Panc1 (cell line): ENCODE data around the gene NUP210. TPM values are rescaled to one million over a fixed set of nuclear protein-coding genes. Genes with fewer than 3 reads are reported as not detected.

ENCODE experiments used
- ATAC-seq: fragments of 200-7000 bp; cut with Tn5 transposase; 2 replicates; pipeline ENCODE4 v1.9.1; 2020; ENCODE audit warnings: mild to moderate bottlenecking, moderate library complexity
- BruUV-seq: library from RNA; stranded (reverse); fragments of 400-500 nt; replicated peaks from 2 replicates; lab custom pipeline; 2021; lab: Mats Ljungman, UMichigan
- CTCF ChIA-PET: fragments of 300-600 bp; sonication (Branson Sonifier 250); formaldehyde crosslinking; loops from one replicate; lab custom pipeline; 2022; ENCODE audit warnings: antibody characterized with exemption; lab: Charles Lee
- POLR2A ChIA-PET: fragments of 300-600 bp; sonication (Branson Sonifier 250); formaldehyde crosslinking; loops from one replicate; lab custom pipeline; 2022; ENCODE audit warnings: antibody characterized with exemption; lab: Charles Lee
- DNase-seq: peaks from one replicate; pipeline ENCODE4 v3.0.0-alpha.2; 2010; ENCODE audit warnings: low read depth, low spot score
- H3K27ac ChIP-seq: 2 replicates; pipeline ENCODE4 v1.5.1; 2011; ENCODE audit warnings: mild to moderate bottlenecking, low read length, inconsistent platforms
- H3K27me3 ChIP-seq: fragments of 200-500 bp; sonication (Bioruptor generic); 2 replicates; pipeline ENCODE4 v1.6.0; 2014; ENCODE audit warnings: low read length, inconsistent platforms; ENCODE audit not compliant: control insufficient read depth, insufficient read depth
- H3K36me3 ChIP-seq: fragments of 200-500 bp; sonication (Bioruptor generic); 2 replicates; pipeline ENCODE4 v1.5.1; 2014; ENCODE audit warnings: inconsistent platforms, mild to moderate bottlenecking, low read length, moderate library complexity; ENCODE audit not compliant: control insufficient read depth, insufficient read depth
- H3K4me1 ChIP-seq: 2 replicates; pipeline ENCODE4 v1.5.1; 2011; ENCODE audit warnings: inconsistent platforms, mild to moderate bottlenecking, low read length, moderate library complexity; ENCODE audit not compliant: control insufficient read depth, insufficient read depth
- H3K4me3 ChIP-seq, 2 experiments: 2 replicates each; pipeline ENCODE4 v1.5.1; 2011 to 2012; ENCODE audit warnings: low read depth in 2 of 2, low read length in 2 of 2, mild to moderate bottlenecking in 2 of 2, inconsistent platforms in 1 of 2, moderate library complexity in 1 of 2
- H3K9me3 ChIP-seq: fragments of 200-500 bp; sonication (Bioruptor generic); 2 replicates; pipeline ENCODE4 v1.5.1; 2014; ENCODE audit warnings: low read depth, mild to moderate bottlenecking, inconsistent platforms, low read length, moderate library complexity; ENCODE audit not compliant: control insufficient read depth, insufficient read depth
- CTCF ChIP-seq: fragments of 450-650 bp; IDR thresholded peaks from 2 replicates; pipeline ENCODE4 v1.5.1; 2017; ENCODE audit warnings: mild to moderate bottlenecking
- POLR2AphosphoS5 ChIP-seq: IDR thresholded peaks from 2 replicates; pipeline ENCODE4 v1.6.1; 2012; ENCODE audit warnings: mild to moderate bottlenecking, low read depth, low read length, moderate library complexity
- REST ChIP-seq, 2 experiments: IDR thresholded peaks; 2 replicates each; pipeline ENCODE4 v1.6.1; 2011 to 2012; ENCODE audit warnings: low read depth in 2 of 2, control low read depth in 1 of 2, low read length in 1 of 2, mild to moderate bottlenecking in 1 of 2, moderate library complexity in 1 of 2; ENCODE audit not compliant: insufficient read depth in 1 of 2
- SIN3A ChIP-seq: IDR thresholded peaks from 2 replicates; pipeline ENCODE4 v1.6.1; 2012; ENCODE audit warnings: low read depth, mild to moderate bottlenecking, low read length, moderate library complexity, borderline replicate concordance; ENCODE audit not compliant: insufficient read depth
- TCF7L2 ChIP-seq: IDR thresholded peaks from 2 replicates; pipeline ENCODE4 v1.6.1; 2011; ENCODE audit warnings: mild to moderate bottlenecking, low read depth, low read length, inconsistent platforms
- in situ Hi-C: cut with HindIII; loops from 2 replicates; pipeline ENCODE4 v1.10.0; 2016; ENCODE audit warnings: low sequenced_read_pairs, low pct_unique_long_range_greater_than_20kb
- intact Hi-C: fragments of 100-400 bp; cut with micrococcal nuclease; formaldehyde crosslinking; loops from one replicate; pipeline ENCODE4 v1.10.0; 2022; ENCODE audit not compliant: unreplicated experiment
- total RNA-seq: library from RNA; stranded (reverse); gene quantifications from one replicate; pipeline ENCODE4 v1.2.1, GENCODE V29; 2021; ENCODE audit not compliant: unreplicated experiment

Gene NUP210
- total RNA-seq, 1 experiment from 2014 or later: 36.8 TPM

- Histone ChIP-seq H3K9me3 (no peaks in the 10 kb centered on the region), H3K36me3 (no peaks in the 10 kb centered on the region), H3K4me3 (no peak overlapping the region), H3K27me3 (no peaks in the 10 kb centered on the region), H3K27ac (no peak overlapping the region), H3K4me1 (no peaks in the 10 kb centered on the region)
- in situ Hi-C loops (no loop called here), intact Hi-C loops (no loop called here)
- ATAC-seq: no peak
- no peak for TF ChIP-seq SIN3A
- no peak for TF ChIP-seq CTCF
- no peak for TF ChIP-seq REST (IDR thresholded peaks at IDR 0.05; ENCODE audit: insufficient read depth in 1 of 2, low read depth in 2 of 2, low read length in 1 of 2)
- no peak for TF ChIP-seq POLR2AphosphoS5
- TF ChIP-seq TCF7L2: no peak
- CTCF ChIA-PET: no interaction called here
- BruUV-seq: no TSS peak
- no peak for DNase-seq
- POLR2A ChIA-PET: no interaction called here
These were observed 34.7 kb downstream of the NUP210 start for GRCh38 chr3:13385373-13385965.

GRCh38 chr3:13380971-13381370, 39.2 kb downstream of the NUP210 start:
- TF ChIP-seq CTCF: no peak
- no peak for TF ChIP-seq REST (IDR thresholded peaks at IDR 0.05; ENCODE audit: insufficient read depth in 1 of 2, low read depth in 2 of 2, low read length in 1 of 2)
- BruUV-seq: no TSS peak
- in situ Hi-C loops: no loop called here
- DNase-seq (no peak), ATAC-seq (no peak)
- ChIA-PET CTCF (no interaction called here), POLR2A (no interaction called here)
- no peaks in the 10 kb centered on the region for H3K4me1 ChIP-seq
- no peak overlapping the region for H3K4me3 ChIP-seq
- no peak overlapping the region for H3K27ac ChIP-seq
- intact Hi-C loops: no loop called here
- H3K9me3 ChIP-seq: no peaks in the 10 kb centered on the region
- H3K27me3 ChIP-seq: no peaks in the 10 kb centered on the region
- H3K36me3 ChIP-seq: no peaks in the 10 kb centered on the region
